HG03460 (cell line): ENCODE results near the gene OR4B1.

Experiments
- ATAC-seq: cut with Tn5 transposase; IDR thresholded peaks from one replicate; pipeline ENCODE4 v1.9.1; 2021; ENCODE audit not compliant: unreplicated experiment

Gene OR4B1

DNA sequence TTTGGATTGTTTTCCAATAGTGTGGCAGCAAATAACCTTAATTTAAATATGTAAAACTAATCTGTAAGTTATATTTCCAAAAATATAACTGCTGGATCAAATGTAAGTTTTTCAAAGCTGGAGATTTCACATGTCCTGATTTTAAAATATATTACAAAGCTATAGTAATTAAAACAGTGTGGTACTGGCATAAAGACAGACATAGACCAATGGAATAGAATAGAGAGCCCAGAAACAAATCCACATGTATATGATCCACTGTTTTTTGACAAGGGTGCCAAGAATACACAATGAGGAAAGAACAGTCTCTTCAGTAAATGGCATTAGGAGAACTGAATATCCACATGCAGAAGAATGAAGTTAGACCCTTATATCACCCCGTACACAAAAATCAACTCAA, 32.3 kb downstream of the OR4B1 start:
- no peak for ATAC-seq

GRCh38 chr11:48261600-48261999, 45.0 kb downstream of the OR4B1 start:
- ATAC-seq = no peak

GRCh38 chr11:48263423-48263911, 46.9 kb downstream of the OR4B1 start, which contains the start of gene OR4X1:
Gene OR4X1, plus strand, starts transcription at chr11:48263861. Its CDS starts 0 bp downstream, at chr11:48263861.
- no peak for ATAC-seq
